Stimulated activated CD4-positive, alpha-beta T cell treated with anti-CD3 and anti-CD28 coated beads, Interleukin-12 subunit alpha, Interleukin-12 subunit beta, amount 100 ng/mL, for 48 hours (primary cell): ENCODE results near the gene HDAC7.

Experiments
- DNase-seq, 3 donors: peaks; one replicate each; pipeline ENCODE4 v3.0.0-alpha.2; 2020; ENCODE audit warnings: low read depth in 2 of 3, low spot score in 1 of 3

Gene HDAC7

DNA sequence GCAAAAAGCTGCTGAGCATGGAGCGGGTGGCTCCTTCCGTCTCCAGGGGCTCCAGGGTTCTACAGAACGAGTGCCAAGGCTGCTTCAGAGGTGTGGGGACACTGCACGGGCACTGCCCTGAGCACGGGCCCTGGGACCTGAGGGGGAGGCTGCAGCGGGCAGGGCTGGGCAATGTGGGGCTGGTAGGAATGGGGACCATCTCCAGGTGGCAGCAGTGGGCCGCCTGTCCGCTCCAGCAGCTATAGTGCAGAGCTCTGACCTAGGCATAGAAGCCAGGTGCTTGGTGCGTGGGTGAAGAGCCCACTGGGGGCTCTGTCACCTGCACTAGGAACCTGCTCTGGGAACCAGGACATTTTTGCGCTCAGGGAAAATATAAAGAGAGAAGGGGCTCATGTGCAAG is 22.3 kb downstream of the HDAC7 start:
- no peak for DNase-seq

DNA sequence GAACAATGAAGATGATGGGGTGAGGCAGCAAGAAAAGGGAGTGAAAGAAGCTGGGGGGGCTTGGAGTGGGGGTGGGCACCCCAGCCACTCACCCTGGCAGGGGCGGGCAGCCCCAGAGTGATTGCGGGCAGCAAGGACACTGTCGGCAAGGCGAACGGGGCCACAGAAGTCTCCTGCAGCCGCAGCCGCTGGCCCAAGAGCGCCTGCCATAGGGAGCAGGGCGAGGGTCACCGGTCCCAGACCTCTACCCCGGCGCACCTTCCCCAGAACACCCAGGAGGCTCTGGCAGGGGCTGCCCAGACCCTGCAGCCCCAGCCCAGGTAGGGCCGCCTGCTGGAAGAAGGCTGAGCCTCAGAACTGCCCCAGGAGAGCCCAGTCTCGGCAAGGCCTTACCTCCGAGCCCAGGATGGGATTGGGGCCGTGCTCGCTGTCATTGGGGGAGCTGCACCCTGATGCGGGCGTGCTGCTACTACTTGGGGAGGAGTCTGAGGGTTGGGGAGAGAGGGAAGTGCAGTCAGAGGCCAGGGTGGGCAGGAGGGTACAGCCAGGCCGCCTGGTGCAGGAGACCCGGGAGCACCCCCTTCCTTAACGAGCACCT is 23.8 kb downstream of the HDAC7 start:
- DNase-seq: no peak

GRCh38 chr12:47795121-47795813 is 24.4 kb downstream of the HDAC7 start:
- no peak for DNase-seq

DNA sequence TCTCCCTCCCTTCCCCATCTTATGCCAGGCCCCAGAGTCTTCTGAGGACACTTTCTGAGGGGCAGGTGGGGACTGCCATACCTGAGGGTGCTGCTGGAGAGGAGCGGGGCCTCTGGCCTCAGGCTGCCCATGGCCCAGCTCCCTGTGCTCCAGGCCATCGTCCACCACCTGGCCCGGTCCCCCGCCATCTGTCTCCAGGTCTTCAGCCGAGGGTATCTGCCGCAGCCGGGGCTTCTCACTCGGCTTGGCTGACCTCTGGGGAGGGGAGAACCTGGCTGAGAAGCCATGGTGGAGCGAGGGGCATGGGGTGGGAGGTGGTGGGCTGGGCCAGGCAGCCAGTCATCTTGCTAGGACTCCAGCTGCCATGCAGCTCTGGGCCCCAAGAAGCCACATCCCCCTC is 25.0 kb downstream of the HDAC7 start:
- no peak for DNase-seq

DNA sequence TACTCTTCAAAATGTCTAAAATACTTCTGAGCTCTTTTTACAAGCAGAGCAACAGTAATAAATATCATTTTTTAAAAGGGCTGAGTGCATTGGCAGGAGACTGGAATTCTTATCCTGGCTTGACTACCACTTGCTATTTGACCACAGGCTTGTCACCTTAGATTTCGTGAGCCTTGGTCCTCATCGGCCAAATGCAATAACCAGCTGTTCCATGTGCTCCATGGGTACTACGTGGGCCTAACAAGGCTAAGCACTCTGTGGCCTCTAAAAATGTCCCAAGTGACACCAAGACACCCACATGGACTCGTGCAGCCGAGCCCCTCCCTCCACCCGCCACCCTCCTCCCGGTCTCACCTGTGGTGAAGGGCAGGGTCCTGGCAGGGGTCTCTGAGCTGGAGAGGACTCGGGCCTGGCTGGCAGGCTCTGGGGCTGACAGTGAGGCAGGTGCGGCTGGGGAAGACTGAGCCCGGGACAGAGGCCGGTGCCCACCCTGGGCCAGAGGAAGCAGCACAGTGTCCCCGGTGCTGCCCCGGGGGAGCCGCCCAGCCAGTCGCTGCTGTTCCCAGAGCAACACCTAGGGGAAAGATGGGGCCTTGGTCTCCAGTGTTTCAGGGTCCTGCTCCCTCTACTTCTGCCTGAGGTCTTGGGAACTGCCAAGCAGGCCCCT is 26.6 kb downstream of the HDAC7 start:
- DNase-seq: no peak

DNA sequence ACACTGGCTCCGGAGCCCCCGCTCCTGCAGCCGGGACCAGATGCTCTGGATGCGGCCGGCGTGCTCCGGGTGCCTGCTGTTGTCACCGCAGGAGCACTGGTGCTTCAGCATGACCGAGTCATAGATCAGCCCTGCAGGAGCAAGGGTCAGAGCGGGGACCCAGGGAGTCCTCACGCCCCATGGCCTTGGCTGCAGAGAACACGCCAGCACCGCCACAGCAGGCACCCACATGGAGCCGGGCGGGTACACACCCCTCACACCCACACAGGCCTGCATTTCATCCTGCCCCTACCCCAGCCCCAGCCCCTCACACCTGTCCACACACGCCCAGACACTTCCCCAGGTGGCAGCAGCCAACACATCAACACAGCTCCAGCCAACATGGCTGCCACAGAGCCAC is 27.8 kb downstream of the HDAC7 start:
- no peak for DNase-seq

GRCh38 chr12:47791351-47791746 is 28.4 kb downstream of the HDAC7 start:
- no peak for DNase-seq

DNA sequence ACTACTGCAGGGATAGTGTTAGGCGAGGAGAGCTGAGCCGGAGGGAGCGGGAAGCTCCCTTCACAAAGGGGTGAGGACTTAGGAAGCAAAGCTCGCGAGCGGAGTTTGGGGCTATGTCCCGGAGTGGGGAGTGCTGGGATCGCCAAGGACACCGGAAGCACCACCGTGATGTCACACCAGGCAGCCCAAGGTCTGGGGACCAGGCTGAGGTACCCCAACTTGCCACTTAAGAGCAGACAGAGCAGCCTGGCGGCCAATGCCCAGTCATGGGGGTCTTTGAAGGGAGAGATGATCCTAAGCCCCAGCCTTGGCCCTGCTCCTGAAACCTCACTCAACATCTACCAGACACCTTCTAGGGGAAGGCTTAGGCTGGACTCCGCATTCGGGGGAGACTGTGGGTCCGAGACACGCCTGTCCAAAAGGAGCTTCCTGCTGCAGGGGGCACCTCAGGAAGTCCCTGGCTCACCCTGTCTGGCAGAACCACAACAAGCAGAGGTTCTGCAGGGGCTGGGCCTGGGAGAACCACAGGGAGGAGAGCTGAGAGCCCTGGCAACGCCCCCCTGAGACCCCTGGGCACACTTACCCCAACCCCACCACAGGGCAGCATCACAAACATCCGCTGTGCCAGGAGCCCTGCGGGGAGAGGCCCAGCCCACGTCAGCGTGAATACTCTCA is 28.9 kb downstream of the HDAC7 start:
- no peak for DNase-seq

- DNase-seq: no peak
Measured at GRCh38 chr12:47789712-47790489, 29.8 kb downstream of the HDAC7 start.

GRCh38 chr12:47789141-47789540 is 30.6 kb downstream of the HDAC7 start:
- no peak for DNase-seq

DNA sequence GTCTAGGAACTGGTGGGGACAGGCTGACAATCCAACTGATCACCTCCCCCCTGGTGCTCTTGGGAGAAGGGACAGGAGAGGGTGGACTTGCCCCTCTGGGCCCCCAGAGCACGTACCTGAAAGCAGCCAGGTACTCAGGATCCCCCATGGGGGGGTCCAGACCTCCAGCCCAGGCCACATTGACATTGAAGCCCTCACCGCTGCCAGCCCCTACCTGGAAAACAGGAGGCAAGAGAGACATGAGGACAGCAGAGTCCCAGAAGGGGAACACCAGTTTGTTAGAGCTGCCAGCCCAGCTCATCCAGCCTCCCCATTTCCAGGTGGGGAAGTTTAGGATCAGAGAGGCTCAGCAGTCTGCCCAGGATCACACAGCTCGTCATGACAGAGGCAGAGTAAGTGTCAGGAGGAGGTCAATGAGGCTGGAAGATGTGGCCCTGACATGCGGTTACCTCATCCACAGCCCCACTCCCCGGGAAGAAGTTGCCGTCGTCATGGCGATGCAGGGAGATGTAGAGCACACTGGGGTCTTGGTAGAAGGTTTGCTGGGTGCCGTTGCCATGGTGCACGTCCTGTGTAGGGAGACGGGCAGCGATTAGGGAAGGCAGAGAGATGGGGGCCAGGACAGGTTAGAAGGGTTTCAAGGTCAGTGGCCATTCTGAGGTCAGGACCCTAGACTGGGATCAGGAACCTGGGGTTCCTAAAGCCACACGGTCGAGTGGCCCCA is 31.9 kb downstream of the HDAC7 start:
- no peak for DNase-seq

DNA sequence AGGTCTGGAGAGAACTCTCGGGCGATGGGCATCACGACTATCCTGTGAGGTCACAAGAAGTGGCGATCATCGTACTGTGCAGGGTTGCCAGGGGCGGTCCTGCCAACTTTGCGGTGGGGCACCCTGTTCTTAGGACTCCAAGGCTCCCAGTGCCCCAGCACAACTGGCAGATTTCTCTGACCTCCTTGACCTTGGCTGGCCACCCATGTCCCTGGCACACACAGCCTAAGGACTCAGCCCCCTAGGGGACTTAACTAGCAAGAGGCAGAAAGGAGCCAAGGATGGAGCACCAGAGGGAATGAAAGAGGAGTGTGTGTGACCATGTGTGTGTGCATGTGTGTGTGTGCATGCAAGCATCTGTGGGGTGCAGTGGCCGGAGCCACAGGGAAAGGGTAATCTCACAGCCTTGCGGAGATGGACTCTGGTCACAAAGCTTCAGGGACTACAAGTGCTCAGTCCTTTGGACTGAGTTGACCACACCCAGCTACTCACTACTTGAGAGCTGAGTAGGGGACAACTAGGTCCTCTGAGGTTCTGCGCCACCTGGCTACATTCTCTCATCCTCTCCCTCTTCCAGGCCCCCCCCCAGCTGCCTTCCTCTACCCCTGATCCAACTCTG is 32.9 kb downstream of the HDAC7 start:
- no peak for DNase-seq

- DNase-seq: no peak
Measured at GRCh38 chr12:47785887-47786661, 33.6 kb downstream of the HDAC7 start.

GRCh38 chr12:47785036-47785886 is 34.4 kb downstream of the HDAC7 start:
- no peak for DNase-seq

DNA sequence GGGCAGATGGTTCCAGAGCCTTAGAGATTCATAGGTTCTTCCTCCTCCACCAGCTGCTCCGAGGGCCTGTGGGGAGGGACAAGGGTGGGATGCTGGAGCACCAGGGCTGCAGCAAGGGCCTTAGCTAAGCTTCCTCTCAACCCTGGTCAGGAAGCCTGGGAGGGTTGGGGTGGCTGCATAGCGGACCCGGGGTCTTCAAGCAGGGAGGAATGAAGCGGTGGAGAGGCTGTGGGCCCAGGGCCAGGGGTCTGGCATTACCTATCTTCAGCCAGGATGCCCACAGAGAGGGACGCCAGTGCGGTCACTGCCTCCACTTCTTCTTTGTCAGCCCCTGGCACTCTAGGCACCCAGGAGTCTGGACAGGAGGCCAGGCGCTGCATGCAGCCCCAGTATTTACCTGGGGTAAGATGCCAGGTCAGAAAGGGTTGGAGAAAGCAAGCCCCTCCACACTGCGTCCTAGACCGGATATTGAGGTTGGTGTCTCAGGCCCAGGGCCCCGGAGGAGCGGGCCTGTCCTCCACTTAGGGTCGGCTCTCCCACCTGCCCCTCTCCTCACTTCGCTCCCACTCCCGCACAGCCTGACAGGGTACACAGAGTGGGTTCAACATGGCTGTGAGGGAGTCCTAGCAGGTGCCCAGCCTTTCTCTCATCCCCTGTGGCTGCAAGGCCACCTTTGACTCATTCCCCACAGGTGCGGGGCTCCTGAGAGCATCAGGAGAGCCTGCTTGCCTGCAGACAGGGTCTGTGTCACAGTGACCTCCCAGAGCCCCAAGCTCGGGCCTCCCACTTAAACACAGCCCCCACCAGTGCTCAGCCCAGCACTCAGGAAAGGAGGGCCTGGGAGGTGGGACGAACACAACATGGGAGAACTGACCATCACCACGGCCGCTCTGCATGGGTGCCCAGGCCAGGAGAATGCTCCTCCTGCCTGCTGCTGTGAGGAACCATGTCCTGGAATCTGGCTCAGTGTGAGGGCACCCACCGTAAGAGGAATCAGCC is 35.6 kb downstream of the HDAC7 start:
- DNase-seq: no peak

DNA sequence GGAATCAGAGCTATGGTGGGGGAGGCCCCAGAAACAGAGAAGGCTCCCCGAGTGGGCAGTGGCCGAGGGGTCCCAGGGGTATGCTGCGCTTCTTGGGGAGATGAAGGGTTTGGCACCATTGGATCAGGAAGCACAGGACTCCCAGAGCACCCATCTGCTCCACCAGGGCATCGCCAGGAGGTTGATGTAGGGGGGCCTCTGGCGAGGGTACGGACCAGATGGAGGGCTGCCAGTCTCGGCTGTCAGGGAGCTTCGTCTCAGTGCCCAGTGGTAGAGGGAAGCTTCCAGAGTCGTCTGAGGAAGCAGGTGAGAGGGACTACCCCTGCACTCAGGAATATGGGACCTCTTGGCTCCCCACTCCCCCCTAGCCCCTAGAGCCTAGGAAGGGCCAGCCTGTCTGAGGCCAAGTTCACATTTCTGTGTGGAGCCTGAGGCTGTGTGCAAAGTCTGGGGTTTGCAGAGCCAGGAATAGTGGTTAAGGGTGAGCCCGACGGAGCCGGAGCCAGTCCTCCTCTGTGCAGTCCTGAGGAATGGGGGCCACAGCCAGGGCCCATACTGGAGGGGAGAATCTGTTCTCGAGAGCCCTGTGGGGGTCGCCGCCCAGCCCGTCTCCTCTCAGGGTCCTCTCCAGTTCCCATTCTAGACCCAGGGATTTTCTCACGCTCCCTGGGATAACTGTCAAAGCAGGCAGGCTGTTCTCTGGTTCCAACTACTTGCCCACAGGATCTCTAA is 36.5 kb downstream of the HDAC7 start:
- no peak for DNase-seq

GRCh38 chr12:47782372-47782770 is 37.3 kb downstream of the HDAC7 start:
- no peak for DNase-seq
